ENCODE results near the gene CD164. TPM values are rescaled to one million over a fixed set of nuclear protein-coding genes. Genes with fewer than 3 reads are reported as not detected.

CD164 gene
- total and polyA plus RNA-seq, 2 of the 13 experiments (the other 11 are each of a cell fraction or from before 2014, with no cell fraction given), result 222 to 293 TPM

DNA sequence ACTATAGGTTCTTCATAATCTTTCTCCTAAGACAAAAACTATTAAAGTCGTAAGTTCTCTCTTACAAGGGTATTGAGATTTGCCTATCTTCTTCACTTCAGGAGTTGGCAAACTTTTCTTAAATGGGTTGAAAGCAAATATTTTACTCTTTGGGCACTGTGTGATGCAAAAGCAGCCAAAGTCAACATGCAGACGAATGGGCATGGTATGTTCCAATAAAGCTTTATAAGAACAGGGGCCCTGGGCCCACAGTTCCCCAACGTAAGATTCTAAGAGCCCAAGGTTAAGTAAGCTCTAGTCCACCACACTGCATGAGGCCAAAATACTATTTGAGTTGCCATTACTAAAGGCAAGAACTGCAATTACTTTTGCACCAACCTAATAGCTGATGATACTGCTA, 11.5 kb downstream of the CD164 start:
- ATAC-seq (no peak), FAIRE-seq (no peak), DNase-seq (ENCODE audit: low spot score) (no peak)
- intact Hi-C loops (cut with micrococcal nuclease; ENCODE audit: unreplicated experiment) (no loop called here), in situ Hi-C loops (cut with HindIII; ENCODE audit: extremely low pct_ligation_motif_present, low pct_unique_long_range_greater_than_20kb) (no loop called here)
- Histone ChIP-seq H3K27ac (ENCODE audit: extremely low read length, insufficient read depth, low read length) (no peak overlapping the region), H3K4me2 (ENCODE audit: low read depth, low read length) (no peak overlapping the region), H3K9ac (ENCODE audit: insufficient read depth, low read depth, low read length) (no peak overlapping the region), H3K36me3 (replicated peaks in 1 of 2; ENCODE audit: control insufficient read depth in 1 of 2, insufficient read depth in 2 of 2, low read length in 2 of 2) (peaks cover 15 to 90% of the 10 kb centered on the region in 2 experiments), H3K27me3 (ENCODE audit: control insufficient read depth in 1 of 2, insufficient read depth in 2 of 2, low read length in 2 of 2) (no peaks in the 10 kb centered on the region), H3K9me3 (ENCODE audit: low read length) (no peaks in the 10 kb centered on the region), H3K4me1 (ENCODE audit: insufficient read depth, low read length) (no peaks in the 10 kb centered on the region), H2AFZ (ENCODE audit: low read length) (no peak overlapping the region), H4K20me1 (ENCODE audit: insufficient read depth, low read length) (peaks cover 4% of the 10 kb centered on the region; the same call in 1 of the 2 replicates), H3K4me3 (replicated peaks in 1 of 3; ENCODE audit: insufficient read depth in 1 of 3, low read depth in 2 of 3, low read length in 3 of 3) (no peak overlapping the region), H3K79me2 (ENCODE audit: insufficient read depth, low read length) (peaks cover 6% of the 10 kb centered on the region)
- POLR2A ChIA-PET, result interaction anchor here (1.3 to 2.0 kb wide), 3 partner anchors 9 to 13 kb away, joined by 3 to 9 read pairs (median 5); partner anchors contain the start of gene CD164
- no TSS peak for BruUV-seq (replicated peaks)
- 84% methylated on average over 3 of the region's 3 CpGs for WGBS (ENCODE audit: low lambda C conversion rate)
- TF ChIP-seq, protein P1, sequence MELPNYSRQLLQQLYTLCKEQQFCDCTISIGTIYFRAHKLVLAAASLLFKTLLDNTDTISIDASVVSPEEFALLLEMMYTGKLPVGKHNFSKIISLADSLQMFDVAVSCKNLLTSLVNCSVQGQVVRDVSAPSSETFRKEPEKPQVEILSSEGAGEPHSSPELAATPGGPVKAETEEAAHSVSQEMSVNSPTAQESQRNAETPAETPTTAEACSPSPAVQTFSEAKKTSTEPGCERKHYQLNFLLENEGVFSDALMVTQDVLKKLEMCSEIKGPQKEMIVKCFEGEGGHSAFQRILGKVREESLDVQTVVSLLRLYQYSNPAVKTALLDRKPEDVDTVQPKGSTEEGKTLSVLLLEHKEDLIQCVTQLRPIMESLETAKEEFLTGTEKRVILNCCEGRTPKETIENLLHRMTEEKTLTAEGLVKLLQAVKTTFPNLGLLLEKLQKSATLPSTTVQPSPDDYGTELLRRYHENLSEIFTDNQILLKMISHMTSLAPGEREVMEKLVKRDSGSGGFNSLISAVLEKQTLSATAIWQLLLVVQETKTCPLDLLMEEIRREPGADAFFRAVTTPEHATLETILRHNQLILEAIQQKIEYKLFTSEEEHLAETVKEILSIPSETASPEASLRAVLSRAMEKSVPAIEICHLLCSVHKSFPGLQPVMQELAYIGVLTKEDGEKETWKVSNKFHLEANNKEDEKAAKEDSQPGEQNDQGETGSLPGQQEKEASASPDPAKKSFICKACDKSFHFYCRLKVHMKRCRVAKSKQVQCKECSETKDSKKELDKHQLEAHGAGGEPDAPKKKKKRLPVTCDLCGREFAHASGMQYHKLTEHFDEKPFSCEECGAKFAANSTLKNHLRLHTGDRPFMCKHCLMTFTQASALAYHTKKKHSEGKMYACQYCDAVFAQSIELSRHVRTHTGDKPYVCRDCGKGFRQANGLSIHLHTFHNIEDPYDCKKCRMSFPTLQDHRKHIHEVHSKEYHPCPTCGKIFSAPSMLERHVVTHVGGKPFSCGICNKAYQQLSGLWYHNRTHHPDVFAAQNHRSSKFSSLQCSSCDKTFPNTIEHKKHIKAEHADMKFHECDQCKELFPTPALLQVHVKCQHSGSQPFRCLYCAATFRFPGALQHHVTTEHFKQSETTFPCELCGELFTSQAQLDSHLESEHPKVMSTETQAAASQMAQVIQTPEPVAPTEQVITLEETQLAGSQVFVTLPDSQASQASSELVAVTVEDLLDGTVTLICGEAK (IDR thresholded peaks at IDR 0.05), result no peak
- TF ChIP-seq, protein P1 (CRISPR knock-in tag; IDR thresholded peaks at IDR 0.05), result 0 out of 2 replicates have a peak, but pooled peaks have one; percentile 77
- no peak for TF ChIP-seq SUZ12 (IDR thresholded peaks at IDR 0.05; ENCODE audit: low read depth, low read length)
- TF ChIP-seq, protein P2, sequence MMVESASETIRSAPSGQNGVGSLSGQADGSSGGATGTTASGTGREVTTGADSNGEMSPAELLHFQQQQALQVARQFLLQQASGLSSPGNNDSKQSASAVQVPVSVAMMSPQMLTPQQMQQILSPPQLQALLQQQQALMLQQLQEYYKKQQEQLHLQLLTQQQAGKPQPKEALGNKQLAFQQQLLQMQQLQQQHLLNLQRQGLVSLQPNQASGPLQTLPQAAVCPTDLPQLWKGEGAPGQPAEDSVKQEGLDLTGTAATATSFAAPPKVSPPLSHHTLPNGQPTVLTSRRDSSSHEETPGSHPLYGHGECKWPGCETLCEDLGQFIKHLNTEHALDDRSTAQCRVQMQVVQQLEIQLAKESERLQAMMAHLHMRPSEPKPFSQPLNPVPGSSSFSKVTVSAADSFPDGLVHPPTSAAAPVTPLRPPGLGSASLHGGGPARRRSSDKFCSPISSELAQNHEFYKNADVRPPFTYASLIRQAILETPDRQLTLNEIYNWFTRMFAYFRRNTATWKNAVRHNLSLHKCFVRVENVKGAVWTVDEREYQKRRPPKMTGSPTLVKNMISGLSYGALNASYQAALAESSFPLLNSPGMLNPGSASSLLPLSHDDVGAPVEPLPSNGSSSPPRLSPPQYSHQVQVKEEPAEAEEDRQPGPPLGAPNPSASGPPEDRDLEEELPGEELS (CRISPR knock-in tag; IDR thresholded peaks at IDR 0.05), result no peak
- CTCF ChIA-PET (ENCODE audit: low intra/inter-chr PET ratio, low total read pairs), result no interaction called here

Data from HepG2 (cell line).